Fibroblast of peridontal ligament (primary cell): ENCODE data around the gene DBH.

Source experiments
- DNase-seq: peaks from one replicate; pipeline ENCODE4 v3.0.0-alpha.2; 2010; ENCODE audit errors: extremely low read depth

Gene DBH

DNA sequence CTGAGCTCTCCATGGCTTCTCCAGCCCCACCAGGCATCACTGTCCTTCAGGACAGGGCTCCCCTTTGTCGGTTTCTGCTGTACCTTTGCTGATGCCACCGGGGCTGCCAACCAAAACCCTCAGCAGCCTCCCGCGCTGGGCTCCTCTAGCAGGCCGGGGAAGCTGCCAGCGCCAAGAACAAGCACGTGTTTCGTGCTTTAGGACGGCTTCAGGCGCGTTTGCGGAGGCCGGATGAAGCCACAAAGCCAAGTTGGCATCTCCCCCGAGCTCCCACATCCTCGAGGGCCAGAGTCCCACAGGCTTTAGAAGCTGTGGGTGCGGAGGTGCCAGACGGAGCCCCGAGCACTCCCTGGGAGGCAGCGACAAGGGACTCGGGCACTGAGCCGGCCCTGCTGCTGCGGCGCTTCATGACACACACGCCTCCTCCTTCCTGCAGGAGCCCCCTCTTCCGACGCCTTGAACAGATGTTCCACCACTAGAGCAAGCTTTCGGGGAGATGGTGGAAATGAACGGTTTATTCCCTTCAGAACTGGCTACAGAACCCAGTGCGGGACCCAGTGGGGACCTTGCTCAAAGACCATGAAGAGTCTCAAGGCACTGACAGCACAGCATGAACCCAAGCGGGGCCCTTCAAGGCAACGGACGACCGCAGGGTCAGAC is 65.3 kb downstream of the DBH start:
- DNase-seq: no peak

DNA sequence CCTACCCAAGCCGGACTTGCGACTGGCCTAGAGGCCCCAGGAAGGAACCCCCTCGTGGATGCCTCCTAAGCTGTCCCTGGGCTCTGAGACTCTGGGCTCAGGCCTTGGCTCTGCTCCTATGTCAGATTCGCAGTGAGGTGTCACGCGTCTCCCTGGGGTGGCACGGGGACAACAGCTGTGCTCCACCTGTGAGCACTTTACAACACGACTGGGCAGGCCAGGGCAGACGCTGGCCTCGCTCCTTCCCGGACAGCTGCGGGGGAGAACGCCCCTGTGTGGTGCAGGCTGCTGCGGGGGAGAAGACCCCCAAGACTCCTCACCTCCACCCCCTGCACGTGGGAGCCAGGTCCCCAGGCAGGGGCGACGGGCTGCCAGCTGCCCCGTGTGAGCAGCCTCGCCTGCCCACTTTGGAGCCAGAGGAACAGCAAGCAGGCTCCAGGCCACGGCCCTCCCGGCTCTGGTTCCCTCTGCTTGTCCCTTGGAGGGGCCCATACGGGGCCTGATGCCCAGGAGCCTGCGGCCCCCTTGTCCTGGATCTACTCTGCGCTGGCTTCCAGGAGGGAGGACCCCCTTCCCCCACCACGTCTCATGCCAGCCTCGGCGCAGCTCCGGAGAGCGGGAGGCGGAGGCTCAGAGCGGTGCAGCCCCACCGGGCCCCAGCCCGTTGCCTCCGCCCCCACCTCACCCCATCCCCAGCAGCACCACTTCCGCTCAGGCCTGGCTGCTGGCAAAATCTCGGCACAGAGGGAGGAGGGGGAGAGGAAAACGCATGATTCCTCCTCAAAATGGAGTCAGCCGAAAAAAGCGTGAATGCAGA is 66.0 kb downstream of the DBH start:
- peak; percentile 10 for DNase-seq

DNA sequence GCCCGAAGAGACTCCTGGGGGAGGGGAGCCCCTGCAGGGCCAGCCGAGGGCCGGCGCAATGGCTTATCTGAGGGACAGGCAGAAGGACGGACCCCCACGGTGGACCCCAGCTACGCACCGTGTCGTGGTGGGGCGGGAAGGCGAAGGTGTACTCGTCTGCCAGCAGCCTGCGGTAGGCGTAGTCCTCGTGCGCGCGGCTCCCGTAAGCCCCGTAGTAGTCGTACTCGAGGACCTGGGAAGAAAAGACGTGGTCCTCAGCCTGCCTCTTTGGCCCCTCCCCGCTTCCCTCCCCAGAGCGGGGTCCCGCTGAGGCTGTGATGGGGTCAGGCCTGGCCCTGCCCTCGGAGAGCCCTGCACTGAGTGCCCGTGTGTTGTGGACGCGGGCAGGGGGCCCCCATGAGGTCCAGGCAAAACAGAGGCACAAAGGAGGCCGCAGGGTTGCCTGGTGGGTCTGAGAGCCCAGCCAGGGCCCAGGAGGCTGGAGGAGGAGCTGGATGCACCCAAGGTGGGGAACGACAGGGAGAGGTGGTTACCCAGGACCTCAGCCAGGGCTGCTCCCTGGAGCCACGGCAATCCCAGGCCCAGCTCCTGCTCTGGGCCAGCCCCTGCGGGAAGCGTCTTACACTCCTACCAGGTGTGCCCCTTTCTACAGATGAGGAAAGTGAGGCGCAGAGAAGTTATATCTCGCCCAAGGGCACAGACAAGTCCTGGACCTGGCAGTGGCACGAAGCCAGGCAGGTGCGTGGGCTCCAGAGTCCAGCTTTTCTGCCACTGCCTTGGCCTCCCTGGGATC is 66.8 kb downstream of the DBH start:
- no peak for DNase-seq

DNA sequence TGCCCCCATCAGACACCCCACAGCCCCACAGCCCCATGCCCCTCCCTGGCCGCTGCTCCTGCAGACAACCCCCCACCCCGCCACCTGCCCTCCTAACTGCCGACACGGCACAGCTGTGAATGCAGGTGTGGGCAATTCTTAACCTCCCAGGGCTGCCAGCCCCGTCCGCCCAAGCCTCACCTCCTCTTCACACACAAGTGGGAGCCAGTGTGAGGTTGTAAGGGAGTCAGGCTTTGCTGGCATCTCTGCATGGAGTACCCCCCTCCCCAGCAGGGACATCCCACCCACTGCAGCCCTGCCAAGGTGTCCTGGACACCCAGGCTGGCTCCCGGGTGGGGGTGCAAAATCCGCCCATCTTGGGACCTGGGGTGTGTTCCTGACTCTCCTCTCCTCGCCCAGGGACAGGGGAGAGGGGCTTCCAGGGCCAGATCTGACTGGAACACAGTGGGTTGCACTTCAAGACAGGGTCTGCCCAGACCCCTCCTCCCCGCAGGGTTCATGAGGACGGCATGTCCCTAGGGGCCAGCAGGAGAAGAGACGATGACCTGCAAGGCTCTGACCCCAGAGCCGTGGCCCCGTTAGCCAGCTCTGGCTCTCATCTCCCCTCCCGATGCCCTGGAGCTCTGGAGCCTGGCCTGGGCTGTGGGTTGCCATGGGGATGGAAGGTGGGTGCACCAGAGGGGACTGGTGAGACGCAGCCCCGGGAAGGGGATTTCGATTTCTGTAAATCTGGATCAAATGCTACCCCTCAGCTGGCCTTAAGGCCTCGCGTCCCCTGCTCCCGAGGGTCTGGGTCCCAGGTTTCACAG is 67.6 kb downstream of the DBH start:
- no peak for DNase-seq

DNA sequence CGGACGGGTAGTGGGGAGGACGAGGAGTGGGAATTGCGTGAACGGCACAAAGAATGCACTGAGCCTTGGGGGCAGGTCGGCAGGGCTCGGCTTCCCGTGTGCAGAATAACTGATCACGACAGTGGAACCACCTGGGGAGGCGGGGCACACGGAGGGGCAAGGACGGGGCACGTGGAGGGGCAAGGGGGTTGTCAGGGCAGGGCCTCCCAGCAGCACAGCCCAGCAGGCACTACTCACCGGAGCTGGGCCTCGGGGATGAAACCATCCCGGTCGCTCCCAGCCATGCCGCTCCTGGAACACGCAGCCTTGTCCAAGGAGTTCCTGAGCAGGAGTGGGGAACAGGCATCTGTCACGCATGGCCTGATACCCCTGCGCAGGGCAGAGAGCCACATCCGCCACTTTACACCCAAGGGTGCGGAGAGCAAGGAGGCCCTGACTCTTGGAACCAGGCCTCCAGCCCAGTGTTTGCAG is 68.6 kb downstream of the DBH start:
- no peak for DNase-seq

DNA sequence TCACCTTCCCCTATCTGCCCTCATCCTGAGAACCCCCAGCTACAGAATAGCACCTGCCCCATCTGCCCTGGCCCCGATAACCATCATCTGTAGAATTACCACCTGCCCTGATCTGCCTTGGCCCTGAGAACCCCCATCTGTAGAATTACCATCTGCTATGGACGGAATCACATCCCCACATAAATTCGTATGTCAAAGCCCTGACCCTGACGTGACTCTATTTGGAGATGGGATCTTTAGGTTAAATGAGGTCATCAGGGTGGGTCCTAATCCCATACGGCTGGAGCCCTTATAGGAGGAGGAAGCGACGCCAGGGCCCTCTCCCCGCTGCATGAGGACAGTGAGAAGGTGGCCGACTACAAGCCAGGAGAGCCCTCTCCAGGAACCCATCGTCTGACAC is 69.4 kb downstream of the DBH start:
- DNase-seq: no peak

DNA sequence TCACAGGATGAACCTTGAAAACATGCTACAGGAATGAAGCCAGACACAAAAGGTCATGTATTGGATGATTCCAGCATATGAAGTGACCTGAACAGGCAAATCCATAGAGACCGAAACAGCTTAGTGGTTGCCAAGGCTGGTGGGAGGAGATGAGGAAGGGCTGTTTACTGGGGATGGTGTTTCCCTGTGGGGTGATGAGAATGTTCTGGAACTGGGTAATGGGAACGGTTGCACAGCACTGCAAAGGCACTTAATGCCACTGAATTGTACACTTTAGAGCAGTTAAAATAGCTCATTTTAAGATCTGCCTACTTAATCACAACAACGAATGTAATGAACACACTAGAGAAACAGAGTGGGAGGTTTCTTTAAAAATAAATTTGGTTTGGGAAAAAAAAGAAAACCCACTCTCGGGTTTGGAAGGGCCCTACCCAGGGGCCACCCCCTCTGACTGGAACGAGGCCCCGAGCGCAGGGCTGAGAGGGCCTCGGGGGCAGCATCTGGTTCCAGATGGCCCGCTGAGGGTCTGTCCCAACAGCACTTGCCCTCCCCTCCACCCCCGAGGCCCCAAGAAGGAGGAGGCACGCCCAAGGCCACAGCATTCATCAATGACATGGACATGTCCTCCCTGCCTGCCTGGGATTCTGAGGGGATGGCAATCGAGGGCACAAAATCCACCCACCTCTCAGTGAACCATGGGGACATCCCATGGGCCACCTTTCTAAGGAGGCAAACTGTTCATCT is 70.3 kb downstream of the DBH start:
- DNase-seq: no peak

DNA sequence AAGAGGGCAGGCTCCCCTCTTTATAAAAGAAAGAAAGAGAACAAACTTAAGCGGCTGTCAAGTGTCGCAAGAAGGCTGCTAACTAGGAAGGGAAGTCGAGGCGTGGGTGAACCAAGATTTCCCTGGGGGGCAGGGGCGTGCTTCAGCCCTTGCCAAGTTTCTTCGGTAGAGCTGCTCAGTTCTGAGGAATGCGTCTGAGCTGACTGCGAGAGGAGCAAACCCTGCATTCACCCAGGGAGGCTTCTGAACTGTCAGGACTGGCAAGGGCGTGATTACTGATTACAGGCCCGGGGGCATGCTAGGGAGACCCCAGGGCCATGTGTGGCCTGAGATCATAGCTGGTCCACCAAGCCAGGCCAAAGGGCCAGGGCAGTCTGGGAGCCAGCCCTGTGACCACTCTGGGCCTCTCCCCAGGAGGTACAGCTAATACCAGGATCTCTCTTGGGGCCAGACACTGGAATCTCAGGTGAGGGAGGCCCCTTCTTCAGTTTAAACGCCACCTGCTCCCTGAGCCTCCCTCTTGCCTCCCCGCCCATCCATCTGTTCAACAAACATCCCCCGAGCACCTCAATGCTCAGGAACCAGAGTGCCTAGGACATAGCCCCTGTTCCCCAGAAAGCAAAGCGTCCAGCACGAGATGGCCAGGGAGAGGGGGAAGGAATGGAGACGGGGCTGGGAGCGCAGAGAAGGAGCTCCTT is 71.1 kb downstream of the DBH start:
- peak; percentile 60 for DNase-seq

DNA sequence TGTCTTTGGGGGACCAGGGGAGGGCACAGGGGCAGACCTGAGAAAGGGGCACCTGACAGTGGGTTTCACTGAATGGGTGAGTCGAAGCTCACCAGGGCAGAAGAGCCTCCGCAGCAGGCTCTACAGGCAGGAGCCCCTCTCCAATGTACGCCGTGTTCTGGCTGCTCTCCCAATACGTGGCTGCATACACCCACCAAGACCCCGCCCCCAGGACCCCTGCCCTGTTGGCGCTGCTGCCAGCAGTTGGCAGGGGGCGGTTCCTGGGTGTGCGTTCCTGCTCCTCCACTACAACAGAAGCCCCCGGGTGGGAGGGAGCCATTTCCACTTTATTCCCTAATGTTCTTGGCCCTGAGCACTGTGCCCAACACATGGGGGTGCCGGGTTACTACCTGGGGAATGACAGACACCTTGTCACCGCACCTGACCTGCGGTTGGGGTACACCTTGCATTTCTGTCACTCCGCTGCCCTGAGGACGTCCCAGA is 71.6 kb downstream of the DBH start:
- DNase-seq: no peak

DNA sequence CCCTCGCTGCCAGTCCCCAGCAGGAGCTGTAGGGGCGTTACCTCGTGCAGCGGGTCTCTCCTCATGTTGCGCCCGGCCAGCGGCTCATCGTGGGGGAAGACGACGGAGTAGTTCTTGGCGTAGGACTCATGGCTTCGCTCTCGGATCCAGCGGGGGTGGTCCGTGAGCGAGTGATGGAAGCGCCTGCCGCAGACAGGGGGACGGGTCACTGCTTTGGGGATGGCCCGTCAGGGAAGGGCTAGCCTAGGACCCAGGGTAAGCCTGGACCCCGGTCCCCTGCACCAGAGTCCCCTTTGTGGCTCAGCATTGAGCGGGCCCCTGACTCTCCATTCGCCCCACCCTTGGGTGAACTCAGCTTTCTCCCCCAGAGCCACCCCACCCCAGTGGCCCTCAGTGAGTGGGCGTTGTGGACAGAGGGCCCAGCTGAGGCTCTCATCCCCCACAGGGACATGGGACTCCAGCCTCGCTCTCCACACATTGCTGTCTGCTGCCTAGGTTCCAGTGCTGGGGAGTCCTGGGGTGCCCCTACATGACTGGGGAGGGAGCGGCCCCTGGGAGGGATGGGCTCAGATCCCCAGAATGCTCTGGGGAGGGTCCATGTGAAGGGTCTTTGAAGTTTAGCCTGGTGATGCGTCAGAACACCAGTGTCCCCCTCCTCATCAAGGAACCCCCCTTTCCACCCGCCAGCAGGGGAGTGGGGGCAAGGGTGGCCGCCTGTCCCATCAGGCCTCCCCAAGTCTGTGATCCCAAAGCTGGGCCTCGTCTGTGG is 72.3 kb downstream of the DBH start:
- no peak for DNase-seq
